Measurements from ENCODE around the gene SH3TC2.

SH3TC2 gene

GRCh38 chr5:149001162-149001561 lies 61.7 kb downstream of the SH3TC2 start:
- DNase-seq (ENCODE audit: low read depth in 2 of 2), result no peak

GRCh38 chr5:148999741-149000140 lies 63.1 kb downstream of the SH3TC2 start:
- DNase-seq (ENCODE audit: low read depth in 2 of 2), result no peak

DNA sequence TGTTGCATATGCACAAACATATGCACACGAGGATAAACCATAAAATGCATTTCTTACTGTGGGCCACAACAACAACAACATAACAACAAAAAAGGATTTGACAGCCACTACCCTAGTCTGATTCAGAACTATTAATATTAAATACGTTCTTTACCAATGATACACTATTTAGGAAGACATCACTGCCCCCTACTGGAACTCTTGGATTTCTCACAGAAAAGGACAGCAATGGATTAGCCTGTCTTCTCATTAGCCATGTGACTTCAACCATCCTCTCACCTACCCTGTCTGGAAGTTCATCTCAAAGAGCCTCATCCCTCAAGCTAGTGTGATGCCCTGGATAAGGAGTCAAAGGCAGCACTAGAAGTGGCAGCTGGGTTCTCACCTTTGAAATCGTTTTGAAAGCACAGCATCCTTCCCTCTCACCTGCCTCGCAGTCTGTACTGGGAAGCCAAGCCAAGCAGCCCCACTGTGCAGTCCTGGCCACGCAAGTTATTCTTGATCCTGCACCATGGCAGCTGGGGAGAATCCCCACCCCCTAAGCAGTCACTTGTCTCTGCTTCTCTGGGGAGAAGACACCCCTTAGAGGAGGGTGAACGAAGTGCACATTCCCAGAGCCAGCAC lies 64.6 kb downstream of the SH3TC2 start:
- no peak for DNase-seq (ENCODE audit: low read depth in 2 of 2)

- no peak for DNase-seq (ENCODE audit: low read depth in 2 of 2)
Measured at GRCh38 chr5:148996270-148996669, 66.6 kb downstream of the SH3TC2 start.

DNA sequence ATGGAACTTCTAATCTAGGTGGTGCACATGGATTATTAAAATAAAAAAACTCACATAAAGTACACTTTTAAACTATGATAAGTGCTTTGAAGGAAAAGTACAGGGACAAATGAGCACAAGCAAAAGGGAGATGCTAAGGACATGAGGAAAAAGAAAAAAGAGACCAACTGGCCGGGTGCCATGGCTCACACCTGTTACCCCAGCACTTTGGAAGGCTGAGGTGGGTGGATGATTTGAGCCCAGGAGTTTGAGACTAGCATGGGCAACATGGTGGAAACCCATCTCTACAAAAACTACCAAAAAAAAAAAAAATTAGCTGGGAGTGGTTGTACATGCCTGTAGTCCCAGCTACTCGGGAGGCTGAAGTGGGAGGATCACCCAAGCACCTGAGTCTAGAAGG lies 67.1 kb downstream of the SH3TC2 start:
- DNase-seq (ENCODE audit: low read depth in 2 of 2), result no peak

DNA sequence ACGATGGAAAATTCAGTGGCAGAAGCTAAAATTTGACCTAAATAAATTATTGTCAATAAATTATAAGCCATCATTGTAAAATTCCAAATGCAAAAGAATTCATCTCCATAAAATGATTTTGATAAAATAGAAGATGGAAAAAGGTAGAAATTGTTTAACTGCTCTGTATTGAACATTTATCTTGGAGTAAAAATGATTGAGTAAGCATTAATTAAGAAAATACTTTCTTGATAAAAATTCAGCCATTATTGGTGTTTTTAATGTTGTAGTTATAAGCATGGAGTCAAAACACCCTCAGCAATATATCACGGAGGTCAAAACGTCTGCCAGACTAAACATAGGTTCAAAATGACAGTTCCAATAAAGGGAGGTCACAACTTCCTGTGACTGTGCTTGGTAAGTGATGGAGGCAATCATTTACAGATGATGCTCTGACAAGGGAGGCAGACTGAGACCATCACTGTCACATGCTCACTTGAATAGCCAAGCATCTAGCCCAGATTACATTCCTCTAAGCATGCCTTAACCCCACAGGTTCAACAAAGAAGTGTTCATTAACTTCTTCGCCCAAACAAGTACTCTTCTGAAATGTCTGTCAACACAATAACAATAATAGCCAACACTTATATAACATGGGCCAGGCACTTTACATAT lies 69.5 kb downstream of the SH3TC2 start:
- DNase-seq (ENCODE audit: low read depth in 2 of 2), result no peak

DNA sequence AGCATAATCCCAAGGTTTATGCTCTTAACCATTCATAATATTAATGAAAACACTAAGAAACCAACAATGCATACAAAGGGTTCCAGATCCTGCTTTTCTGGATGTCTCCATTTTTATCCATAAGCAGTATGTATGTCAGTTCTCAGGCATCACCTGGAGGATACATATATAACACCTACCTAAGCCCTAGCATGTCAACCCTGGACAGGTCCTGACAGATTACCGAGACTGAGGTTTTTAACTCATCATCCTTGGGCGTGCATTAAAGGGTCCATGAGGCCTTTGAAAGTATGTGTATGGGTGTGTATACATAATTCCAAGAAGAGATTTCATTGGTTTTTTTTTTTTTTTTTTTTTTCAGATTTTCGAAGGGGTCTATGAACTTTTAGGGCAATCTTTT lies 70.6 kb downstream of the SH3TC2 start:
- no peak for DNase-seq (ENCODE audit: low read depth in 2 of 2)

GRCh38 chr5:148991566-148991965 lies 71.3 kb downstream of the SH3TC2 start:
- DNase-seq (ENCODE audit: low read depth in 2 of 2), result no peak

DNA sequence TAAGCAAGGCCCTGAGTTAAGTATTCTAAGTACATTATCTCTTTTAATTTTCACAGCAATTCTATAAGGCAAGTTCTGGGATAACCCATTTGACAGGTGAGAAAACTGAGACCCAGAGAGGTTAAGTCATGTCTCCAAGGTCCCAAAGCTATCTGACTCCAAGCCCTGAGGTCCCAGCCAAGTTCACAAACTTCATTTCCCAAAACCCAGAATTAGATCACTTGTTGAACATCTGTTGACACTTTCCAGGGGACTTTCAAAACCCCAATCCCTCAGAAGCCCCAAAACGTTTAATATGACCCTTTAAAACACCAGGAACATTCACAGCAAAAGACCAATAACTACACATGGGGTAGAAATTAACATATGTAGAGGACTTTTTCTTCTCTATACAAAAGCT lies 72.0 kb downstream of the SH3TC2 start:
- DNase-seq (ENCODE audit: low read depth in 2 of 2), result no peak

- no peak for DNase-seq (ENCODE audit: low read depth in 2 of 2)
Measured at GRCh38 chr5:148989567-148989966, 73.3 kb downstream of the SH3TC2 start.

GRCh38 chr5:148988328-148988727 lies 74.5 kb downstream of the SH3TC2 start:
- no peak for DNase-seq (ENCODE audit: low read depth in 2 of 2)

GRCh38 chr5:148986636-148987035 lies 76.2 kb downstream of the SH3TC2 start:
- no peak for DNase-seq (ENCODE audit: low read depth in 2 of 2)

GRCh38 chr5:148984345-148984744 lies 78.5 kb downstream of the SH3TC2 start:
- no peak for DNase-seq (ENCODE audit: low read depth in 2 of 2)

DNA sequence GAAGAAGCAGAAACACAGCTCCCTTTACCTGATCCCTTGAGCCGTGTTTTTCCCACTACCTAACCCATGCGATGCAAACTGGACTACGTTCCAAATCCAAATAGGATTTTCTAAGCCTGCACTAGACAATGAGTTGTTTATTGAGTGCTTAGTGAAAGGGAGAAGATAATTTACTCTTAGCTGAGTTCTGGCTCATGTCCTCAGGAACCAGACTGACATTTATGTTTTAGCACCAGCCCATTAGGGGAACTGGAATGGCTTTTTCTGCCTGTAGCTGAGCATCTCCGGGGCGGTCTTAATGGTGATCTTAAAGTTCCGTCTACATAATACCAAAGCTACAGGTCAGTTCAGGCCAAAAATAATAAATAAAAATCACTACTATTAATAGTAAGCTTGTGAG lies 81.5 kb downstream of the SH3TC2 start:
- no peak for DNase-seq (ENCODE audit: low read depth in 2 of 2)

GRCh38 chr5:148980731-148981130 lies 82.1 kb downstream of the SH3TC2 start:
- no peak for DNase-seq (ENCODE audit: low read depth in 2 of 2)

DNA sequence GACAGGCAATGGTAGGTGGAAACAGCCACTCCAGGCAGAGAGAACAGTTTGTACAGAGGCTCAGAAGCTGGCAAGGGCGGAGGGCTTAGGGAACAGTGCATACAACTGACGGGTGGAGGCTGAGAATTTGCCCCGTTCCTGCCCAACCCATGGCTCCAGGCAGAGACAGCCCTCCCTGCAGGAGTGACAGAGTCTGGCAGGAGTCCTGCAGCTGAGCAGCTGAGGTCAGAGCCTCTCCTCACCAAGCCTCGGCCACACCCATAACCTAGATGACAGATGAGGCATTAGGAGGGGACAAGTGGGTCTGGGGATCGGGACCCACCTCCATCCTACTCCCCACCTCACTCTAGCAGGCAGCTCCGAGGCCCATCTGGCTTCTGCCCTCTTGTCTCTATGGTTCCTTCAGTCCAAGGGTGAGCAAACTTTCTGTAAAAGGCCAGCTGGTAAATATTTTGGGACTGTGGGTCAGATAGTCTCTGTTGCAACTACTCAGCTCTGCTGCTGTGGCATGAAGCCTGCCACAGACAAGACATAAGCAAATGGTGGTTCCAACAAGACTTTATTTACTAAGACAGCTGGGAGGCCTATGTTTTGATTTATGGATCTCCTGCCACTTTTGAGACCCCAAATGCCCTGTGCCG lies 83.7 kb downstream of the SH3TC2 start:
- no peak for DNase-seq (ENCODE audit: low read depth in 2 of 2)

GRCh38 chr5:148978370-148979082 lies 84.3 kb downstream of the SH3TC2 start:
- DNase-seq (ENCODE audit: low read depth in 2 of 2), result no peak

DNA sequence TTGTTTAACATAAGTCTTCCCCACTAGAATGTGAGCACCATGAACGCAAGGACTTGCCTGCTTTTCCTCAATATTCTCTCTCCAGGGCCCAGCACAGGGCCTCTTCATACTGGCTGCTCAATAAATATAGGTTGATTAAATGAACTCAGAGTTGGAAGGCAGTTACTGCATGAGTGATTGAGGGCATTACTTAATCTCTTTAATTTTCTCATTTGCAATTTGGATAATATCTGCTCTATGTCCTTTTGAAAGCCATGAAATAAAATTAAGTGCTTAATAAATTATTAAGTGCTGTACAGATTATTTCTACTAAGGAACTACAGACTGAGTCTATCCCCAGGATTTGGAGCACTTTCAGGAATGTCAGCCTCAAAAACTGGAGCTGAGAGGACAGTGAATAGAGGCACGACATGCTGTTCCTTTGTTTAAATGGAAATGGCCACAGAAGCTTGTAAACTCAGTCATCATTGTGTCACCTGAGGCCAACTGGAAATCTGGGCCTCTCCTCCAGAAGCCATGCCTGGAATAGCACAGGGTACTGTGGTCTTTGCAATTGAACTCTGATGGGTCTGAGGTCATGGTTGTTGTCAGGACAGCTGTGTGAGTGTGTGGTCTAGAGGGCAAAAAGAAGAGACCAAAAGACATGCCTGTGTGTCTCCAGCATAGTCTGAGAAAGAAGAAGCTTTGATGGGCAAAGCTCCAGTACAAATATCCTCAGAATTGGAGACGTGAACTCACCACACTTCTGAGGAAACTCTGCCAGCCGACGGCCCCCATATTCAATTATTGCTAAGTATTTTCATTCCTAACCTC lies 86.1 kb downstream of the SH3TC2 start:
- DNase-seq (ENCODE audit: low read depth in 2 of 2), result no peak

- no peak for DNase-seq (ENCODE audit: low read depth in 2 of 2)
Measured at GRCh38 chr5:148974642-148975327, 88.1 kb downstream of the SH3TC2 start.

DNA sequence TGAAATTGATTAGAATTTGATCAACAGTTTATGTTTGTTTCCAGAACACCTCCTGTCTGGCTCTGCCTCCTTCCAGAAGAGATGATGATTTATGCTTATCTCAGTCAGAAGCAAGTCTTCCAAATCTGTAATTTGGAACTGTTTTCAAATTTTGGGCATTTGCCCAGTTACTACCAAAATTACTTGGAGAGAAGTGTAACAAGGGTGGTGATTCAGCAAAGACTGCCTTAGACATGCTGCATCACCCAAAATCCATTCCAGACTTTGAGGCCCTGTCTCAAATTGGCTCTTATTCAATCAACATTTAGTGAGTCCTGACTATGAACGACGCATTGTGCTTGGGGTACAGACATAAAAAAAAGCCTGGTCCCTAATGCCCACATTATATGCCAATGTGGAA lies 89.4 kb downstream of the SH3TC2 start:
- peak in 1 of 2 experiments; percentile 23 for DNase-seq (ENCODE audit: low read depth in 2 of 2)

- peak; percentile 51 to 59 for DNase-seq (ENCODE audit: low read depth in 2 of 2)
Measured at GRCh38 chr5:148972974-148973374, 89.9 kb downstream of the SH3TC2 start.

All from fibroblast of skin of left quadriceps (primary cell).